ENCODE measurements around the gene CARM1.
"Not testable (repeated sequence)": the region's sequence is repeated elsewhere in the genome, so short reads cannot be mapped to it uniquely, and the experiment has no call there.

Gene CARM1

DNA sequence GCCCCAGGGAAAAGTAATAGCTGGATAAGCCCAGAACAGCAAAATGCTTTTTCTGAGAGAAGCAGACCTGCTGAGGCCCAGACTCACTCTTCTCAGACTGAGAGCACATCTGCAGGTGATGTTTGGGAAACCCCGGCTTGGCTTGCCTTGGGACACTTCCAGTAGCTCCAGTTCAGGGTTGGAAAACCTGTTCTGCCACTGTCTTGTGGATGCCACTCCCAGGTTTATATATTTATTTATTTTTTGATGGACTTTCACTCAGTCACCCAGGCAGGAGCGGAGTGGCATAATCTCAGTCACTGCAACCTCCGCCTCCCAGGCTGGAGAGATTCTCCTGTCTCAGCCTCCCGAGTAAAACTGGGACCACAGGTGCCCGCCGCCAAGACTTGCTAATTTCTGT is 81.5 kb downstream of the CARM1 start:
- no peak for DNase-seq (ENCODE audit: extremely low read depth, low read depth)
- TF ChIP-seq, protein P1, sequence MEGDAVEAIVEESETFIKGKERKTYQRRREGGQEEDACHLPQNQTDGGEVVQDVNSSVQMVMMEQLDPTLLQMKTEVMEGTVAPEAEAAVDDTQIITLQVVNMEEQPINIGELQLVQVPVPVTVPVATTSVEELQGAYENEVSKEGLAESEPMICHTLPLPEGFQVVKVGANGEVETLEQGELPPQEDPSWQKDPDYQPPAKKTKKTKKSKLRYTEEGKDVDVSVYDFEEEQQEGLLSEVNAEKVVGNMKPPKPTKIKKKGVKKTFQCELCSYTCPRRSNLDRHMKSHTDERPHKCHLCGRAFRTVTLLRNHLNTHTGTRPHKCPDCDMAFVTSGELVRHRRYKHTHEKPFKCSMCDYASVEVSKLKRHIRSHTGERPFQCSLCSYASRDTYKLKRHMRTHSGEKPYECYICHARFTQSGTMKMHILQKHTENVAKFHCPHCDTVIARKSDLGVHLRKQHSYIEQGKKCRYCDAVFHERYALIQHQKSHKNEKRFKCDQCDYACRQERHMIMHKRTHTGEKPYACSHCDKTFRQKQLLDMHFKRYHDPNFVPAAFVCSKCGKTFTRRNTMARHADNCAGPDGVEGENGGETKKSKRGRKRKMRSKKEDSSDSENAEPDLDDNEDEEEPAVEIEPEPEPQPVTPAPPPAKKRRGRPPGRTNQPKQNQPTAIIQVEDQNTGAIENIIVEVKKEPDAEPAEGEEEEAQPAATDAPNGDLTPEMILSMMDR (IDR thresholded peaks at IDR 0.05; ENCODE audit: low read depth, low read length): no peak

DNA sequence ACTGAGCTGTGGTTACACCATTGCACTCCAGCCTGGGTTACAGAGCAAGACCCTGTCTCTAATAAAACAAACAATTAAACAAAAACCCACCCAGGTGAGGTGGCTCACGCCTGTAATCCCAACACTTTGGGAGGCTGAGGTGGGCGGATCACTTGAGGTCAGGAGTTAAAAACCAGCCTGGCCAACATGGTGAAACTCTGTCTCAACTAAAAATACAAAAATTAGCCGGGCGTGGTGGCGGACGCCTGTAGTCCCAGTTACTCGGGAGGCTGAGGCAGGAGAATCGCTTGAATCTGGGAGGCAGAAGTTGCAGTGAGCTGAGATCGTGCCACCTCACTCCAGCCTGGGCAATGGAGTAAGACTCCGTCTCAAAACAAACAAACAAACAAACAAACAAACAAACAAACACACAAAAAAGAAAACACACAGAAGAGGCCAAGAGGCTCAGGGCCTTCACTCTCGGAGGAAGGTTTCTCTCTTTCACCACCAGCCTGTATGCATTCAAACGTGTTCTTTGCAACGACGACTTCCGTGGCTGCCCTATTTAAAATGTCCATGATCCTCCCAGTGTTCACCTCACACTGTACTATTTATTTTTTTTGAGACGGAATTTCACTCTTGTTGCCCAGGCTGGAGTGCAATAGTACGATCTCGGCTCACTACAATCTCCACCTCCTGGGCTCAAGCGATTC is 88.1 kb downstream of the CARM1 start:
- not testable (repeated sequence) for DNase-seq (ENCODE audit: extremely low read depth, low read depth)

DNA sequence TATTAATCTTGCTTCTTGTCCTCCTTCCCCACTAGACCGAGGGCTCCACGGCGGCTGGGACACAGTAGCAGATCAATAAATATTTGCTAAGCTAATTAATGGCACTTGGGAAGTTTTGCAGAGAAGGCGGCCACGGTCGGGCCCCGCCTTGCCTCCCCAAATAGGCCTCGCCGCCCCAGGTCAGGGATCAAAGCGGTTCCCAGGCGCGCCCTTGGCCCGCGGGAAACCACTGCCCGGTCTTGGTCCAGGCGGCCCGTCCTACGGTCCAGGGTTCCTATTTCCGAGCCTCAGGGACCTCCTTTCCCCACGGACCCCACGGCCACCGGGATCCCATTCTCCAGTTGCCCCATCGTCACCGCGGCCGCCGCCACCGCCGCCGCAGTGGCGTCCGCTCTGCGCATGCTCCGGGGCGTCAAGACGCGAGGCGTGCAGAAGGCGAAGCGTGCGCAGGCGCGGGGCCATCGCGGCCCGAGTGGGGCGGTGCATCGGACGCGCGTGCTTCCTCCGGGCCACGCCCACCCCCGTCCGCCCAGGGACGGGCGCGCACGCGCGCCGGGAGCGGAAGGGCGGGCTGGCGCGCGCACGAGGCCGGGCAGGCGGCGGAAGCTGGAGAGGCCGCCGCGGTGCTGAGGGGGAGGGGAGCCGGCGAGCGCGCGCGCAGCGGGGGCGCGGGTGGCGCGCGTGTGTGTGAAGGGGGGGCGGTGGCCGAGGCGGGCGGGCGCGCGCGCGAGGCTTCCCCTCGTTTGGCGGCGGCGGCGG is 89.1 kb downstream of the CARM1 start, which contains the start of gene SMARCA4:
Gene SMARCA4 (plus strand): TSS at position 717 of the 759 bp plus-strand sequence. CDS start 23,122 bp downstream, outside the sequence.
- TF ChIP-seq, protein P1 (IDR thresholded peaks at IDR 0.05; ENCODE audit: low read depth, low read length): no peak
- DNase-seq (ENCODE audit: extremely low read depth, low read depth): peak; percentile 94

DNA sequence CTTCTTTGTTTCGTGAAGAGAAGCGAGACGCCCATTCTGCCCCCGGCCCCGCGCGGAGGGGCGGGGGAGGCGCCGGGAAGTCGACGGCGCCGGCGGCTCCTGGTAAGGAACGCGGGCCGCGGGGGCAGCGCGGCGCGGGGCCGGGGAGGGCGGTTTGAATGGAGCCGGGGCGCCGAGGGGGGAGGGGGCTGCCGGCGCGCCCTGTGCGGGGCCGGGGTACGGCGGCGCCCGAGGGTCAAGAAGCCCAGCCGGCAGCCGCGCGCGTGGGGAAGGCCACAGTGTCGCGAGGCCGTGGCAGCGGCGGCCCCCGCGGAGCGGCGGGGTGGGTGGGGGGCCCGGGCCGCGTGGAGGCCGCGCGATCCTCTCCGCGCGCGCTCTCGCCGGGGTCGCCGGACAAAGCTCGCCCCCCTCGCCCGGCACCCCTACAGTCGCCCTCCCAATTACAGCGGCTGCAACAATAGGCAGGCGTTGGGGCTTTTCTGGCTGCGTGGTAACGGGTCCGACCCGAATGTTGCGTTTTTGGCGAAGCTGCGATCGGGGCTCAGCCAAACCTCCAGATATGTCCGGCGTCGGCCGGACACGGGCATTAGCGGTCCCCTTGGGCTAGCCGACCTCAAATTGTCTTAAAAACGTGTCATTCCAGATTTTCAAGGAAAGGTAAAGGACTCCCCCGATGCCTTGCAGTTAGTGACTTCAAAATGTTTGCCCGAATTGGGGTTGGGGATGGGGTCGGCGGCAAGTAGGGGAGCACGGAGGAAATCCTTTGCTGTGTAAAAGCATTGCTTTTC is 89.9 kb downstream of the CARM1 start:
- no peak for DNase-seq (ENCODE audit: extremely low read depth, low read depth)
- TF ChIP-seq, protein P1 (IDR thresholded peaks at IDR 0.05; ENCODE audit: low read depth, low read length): no peak

DNA sequence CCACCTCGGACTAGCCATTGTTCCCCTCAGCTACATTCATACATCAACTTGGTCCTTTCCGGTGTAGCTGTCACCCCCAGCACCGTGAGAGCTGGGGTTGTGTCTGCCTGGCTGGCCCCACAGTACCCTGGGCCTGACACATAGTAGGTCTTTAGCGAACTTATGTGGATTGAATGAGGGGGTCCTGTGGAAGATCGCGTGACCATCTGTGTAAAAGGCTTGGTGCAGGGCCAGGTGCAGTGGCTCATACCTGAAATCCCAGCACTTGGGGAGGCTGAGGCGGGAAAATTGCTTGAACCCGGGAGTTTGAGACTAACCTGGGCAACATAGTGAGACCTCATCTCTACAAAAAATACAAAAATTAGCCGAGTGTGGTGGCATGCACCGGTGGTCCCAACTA is 91.5 kb downstream of the CARM1 start:
- DNase-seq (ENCODE audit: extremely low read depth, low read depth): no peak
- TF ChIP-seq, protein P1 (IDR thresholded peaks at IDR 0.05; ENCODE audit: low read depth, low read length): no peak

DNA sequence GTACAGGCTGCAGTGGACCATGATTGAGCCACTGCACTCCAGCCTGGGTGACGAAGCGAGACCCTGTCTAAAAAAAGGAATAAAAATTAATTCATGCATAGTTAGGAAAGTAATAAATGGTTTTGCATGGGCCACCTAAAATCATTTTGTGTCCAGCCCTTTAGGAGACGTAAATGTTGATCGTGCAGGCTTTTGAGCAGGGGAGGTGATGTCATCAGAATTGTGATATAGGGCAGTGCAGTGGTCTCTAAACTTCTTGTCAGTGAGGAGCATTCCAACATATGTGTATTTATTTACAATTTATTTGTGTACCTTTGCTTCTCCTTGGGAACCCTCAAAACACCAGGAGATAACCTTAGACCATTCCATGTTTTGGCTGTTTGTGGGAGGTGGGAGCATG is 92.5 kb downstream of the CARM1 start:
- TF ChIP-seq, protein P1 (IDR thresholded peaks at IDR 0.05; ENCODE audit: low read depth, low read length): no peak

DNA sequence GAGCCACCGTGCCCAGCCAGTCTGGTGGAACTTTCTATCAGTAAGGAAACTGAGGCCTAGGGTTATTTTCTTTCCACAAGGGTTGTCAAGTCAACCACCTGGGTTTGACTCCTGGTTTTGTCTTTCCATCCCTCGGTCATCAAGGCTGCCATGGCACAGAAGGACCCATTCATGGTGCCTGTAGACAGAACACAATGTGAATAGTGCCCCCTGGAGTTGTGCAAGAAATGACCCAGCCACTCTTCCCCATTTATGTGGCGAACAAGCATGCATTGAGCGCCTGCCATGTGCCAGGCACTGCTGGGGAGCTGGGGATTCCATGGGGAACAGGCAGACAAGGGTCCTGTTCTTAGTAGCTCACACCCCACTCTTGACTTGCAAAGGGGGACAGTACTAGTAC is 93.5 kb downstream of the CARM1 start:
- TF ChIP-seq, protein P1 (IDR thresholded peaks at IDR 0.05; ENCODE audit: low read depth, low read length): no peak
- DNase-seq (ENCODE audit: extremely low read depth, low read depth): no peak

More for the DNA sequence above, 92.5 kb downstream of the CARM1 start:
- no peak for DNase-seq (ENCODE audit: extremely low read depth, low read depth)
